ENCODE data around the gene REPS2.
A peak's percentile ranks its signal among the peaks of the same experiment; 100 is the strongest.

Gene REPS2

DNA sequence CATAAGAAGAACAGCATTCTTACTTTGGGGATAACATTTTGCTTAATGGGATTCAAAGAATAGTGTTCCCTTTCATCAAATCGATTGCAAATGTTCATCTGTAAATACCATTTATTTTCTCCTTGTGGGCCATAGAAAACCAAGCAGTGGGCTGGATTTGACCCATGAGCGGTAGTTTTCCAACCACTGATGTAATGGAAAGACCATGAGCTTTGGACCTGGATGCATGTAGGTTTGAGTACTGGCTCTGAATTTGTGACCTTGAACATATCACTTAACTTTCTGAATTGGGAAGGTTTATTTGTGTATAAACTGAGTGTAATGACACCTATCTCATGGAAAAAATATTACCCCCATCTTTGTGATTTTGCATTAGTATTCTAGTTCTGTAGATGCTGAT lies 54.3 kb downstream of the REPS2 start:
- no peak for DNase-seq (ENCODE audit: low read depth, low spot score)

DNA sequence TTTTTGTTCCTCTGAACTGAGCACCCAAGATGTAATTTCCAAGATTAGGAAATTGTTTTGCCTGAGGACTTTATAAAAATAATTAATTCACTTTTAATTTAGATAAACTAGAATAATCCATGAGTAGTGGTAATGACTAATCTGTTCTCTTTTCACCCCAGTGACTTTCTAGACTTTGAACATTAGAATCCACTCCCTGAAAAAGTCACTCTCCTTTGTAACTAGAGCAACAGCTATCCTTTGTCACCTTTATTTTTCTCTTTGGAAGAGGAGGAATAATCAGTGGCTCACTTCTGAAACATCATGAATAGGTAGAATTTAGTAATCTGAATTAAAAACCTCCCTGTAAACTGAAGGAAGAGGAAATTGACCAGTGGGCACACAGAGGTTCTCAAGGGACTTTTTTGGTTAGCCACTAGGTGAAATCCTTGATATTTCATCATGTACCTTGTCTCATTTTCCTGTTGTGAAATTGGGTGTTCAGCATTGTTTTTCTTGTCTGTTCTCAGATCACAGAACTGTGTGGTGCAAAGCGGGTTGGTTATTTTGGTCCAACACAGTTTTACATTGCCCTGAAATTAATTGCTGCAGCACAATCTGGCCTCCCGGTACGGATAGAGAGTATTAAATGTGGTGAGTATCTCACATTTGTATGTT lies 59.4 kb downstream of the REPS2 start:
- DNase-seq (ENCODE audit: low read depth, low spot score), result no peak

DNA sequence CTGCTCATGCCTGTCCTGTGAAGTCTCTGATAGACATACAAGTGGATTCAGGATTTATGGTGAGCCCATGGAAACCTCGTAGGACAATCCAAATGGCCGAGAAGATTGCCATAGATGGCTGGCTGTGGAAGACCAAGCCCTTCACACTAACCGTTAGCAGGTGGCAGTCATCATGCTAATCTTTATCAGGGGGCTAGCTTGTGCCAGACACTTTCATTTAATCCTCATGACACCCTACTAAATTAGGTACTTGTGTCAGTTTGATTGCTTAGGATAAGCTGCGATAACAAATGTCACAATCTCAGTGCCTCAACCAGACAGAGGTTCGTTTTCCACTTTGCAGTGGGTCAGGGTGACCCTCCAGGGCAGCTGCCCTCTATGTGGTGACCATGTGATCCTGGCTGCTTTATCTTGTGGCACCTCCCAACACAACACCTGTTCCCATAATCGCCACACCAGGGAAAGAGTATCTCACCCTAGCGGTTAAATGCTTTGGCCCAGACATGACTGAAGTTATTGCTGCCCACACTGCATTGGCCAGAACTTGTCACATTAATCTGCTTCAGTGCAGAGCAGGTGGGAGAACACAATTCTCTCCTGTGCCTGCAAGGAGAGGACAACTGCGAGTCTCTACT lies 60.8 kb downstream of the REPS2 start:
- DNase-seq (ENCODE audit: low read depth, low spot score), result no peak

DNA sequence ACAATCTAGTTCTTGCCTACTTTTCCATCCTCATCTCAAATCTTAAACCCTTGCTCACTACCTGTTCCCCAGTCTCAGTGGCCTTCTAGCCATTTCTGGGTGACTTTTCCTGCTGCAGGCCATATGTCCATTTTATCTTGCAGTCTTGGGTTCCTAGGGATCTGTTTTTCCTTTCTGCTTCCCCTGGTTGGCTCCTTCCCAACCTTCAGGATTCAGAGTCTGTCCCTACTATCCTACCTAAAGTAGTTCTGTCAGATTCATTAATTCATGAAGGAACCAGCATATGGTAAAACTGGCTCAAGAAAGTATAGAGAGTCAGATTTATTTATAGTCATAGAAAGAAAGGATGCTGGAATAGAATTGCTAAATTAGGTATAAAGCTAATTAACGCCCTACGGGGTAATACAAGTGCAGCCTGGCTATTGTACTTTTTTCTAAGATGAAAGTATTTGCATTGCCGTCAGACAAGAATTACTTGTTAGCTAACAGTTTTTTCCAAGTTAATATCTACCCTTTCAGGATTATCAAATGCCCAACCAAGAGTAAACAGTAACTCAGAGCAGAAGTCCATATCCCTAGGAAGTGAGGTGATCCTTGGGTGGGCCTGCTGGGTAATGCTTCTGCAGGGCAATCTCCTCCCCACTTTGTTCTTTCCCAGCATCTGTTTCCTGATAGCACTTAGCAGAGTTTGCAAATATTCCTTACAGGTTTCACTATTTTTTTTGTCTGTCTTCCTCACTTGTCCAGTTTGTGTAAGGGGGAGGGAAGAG lies 63.6 kb downstream of the REPS2 start:
- no peak for DNase-seq (ENCODE audit: low read depth, low spot score)

DNA sequence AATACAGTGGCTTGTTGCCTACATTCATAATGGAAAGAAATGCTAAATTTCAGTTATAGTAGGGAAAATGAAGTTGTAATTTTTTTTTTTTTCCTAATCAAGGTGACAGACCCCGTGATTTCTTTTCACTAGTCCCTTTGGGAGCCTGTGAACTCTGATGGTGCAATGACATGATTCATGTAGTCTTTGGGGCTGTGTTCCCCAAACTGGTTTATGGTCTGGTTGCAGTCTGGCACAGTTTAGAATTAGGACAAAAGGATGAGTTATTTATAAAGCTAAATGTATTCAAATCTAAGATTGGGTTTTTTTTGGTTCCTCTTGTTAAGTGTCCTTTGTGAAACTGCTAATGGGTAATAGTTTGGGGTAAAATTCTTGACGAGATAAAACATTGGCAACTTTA lies 66.0 kb downstream of the REPS2 start:
- DNase-seq (ENCODE audit: low read depth, low spot score), result no peak

DNA sequence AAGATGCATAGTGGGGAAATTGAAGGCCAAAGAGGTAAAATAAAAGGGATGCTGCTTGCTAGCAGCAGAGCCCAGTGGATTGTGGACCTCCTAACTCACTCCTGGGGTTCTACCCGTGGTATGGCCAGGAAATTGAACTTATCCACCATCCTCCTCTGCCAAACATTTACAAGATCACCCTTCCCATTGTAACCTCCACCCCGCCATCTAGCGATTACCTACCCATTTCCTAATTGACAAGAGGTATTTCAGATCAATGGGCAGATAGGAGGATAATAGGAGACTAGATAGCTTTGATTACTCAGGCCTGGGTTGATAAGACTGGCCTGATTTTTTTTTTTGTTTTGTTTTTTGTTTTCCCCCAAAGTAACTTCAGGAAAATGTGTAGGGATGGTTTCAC lies 67.8 kb downstream of the REPS2 start:
- no peak for DNase-seq (ENCODE audit: low read depth, low spot score)

DNA sequence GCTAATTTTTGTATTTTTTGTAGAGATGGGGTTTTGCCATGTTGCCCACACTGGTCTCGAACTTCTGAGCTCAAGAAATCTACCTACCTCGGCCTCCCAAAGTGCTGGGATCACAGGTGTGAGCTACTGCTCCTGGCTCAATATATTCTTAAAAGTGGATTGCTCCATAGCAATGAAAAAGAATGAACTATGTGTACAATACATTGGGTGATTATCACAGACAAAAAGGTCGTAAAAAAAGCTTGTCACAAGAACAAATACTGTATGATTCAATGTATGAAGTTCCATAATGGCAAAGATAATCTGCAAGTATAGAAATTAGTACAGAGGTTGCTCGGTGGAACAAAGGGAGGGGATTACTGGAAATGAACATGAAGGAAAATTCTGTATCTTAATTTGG lies 70.7 kb downstream of the REPS2 start:
- DNase-seq (ENCODE audit: low read depth, low spot score), result no peak

DNA sequence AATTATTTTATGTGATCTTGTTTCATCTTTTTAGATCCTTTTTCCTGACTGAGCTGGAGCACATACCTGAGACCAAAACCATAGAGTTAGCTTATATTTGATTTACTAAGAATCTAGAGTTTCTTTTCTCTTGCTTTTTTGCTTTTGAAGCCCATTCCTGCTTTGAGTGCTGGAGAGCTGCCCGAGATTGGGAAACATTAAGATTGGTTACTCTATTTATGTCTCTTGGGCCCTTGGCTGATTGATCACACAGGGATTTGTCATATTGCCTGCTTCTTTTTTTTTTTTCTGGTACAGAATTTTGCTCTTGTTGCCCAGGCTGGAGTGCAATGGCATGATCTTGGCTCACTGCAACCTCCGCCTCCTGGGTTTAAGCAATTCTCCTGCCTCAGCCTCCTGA lies 73.9 kb downstream of the REPS2 start:
- no peak for DNase-seq (ENCODE audit: low read depth, low spot score)

DNA sequence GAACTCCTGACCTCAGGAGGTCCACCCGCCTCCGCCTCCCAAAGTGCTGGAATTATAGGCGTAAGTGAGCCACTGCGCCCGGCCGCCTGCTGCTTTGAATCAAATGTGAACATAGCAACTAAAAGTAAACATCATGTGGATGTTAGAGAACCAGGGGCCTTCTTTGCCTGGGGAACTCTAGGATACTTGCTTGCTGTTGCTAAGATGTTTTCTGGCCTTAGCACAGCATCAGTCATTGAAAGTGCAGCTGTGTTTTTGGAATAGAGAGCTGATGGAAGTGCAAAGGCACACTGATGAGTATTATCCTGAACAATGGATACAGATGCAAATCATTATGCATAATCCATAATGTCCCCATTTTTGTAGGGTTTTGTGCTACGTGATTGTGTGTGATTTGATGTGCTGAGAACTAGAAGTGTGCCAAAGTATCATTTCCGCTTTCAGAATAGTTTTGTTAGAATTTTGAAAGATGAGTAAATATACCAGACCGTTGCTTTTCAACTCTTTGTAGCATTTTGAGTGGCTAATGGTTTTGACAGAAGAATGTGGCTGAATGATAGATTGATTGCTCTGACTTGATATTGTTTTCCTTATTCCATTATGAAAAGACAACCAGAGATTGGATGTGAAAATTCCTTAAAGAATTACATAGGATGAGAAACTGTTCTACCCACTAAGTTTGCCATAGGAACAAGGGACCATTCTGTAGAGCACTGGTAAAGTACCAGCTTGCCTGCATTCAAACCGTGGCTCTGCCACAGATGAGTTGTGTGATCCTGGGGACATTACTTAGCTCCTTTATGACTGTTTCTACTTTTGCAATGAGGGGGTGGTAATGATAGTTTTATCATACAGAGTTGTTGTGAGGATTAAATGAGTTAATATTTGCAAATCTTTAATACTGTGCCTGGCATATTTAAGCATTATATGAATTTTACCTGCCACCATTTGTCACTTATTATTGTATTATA lies 74.7 kb downstream of the REPS2 start:
- no peak for DNase-seq (ENCODE audit: low read depth, low spot score)

DNA sequence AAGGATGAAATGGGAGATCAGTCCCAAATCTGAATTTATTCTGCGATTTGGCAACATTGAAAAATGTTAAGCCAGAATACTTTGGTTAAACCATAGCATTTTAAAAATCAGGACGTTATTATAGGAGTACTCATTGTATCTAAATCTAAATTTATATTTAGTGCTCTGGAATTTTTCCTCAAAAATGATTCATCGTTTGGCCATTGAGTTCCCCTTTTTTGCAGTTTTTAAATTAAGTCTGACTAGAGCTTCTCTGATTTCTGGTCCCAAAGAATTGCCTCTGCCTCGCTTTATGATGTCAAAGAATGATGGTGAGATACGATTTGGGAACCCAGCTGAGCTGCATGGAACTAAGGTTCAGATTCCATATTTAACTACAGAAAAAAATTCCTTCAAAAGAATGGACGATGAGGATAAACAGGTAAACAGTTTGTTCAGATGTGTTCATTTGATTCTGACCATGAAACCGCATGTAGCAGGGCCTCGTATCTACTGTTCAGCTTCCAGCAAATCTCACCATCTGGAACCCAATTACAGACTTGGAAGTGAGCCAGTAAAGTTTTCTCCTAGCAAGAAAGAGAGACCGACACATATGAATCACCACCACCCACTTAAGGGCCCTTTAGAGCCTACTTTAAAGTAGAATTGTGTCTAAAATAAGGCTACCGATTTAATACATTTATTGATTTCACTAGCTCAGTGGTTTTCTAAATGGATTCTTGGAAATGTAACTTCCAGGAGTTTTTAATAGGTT lies 75.6 kb downstream of the REPS2 start:
- no peak for DNase-seq (ENCODE audit: low read depth, low spot score)

DNA sequence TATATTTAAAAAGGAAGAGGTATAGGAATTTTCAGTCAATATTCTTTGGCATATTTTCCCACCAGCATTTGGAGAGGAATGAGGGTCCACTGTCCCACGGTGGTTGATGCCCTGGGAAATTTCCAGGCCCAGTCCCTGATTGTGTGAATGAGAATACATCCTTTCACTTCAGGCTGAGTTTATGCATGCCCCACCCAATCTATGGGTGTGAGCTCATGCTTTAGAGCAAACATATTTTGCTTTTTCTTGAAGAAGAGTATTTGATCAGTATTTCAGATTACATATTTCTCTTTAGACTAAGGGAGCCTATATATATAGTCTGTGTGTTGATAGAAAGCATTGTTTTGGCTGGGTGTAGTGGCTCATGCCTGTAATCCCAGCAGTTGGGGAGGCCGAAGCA lies 77.2 kb downstream of the REPS2 start:
- no peak for DNase-seq (ENCODE audit: low read depth, low spot score)

DNA sequence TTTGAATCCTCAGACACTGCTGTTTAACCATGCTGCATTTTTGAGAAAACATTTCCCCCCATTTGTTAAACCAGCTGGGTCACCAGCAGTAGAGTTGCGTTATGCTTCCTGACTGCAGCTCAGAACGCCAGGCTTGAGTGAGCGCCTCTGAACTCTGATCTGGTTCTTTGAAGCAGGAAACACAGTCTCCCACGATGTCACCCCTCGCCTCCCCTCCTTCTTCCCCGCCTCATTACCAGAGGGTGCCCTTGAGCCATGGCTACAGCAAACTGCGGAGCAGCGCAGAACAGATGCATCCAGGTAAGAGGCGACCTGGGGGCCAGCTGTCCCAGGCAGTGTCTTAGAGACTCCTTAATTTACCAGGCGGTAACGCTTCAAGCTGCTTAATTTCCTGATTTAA lies 78.4 kb downstream of the REPS2 start:
- DNase-seq (ENCODE audit: low read depth, low spot score), result peak; percentile 18

DNA sequence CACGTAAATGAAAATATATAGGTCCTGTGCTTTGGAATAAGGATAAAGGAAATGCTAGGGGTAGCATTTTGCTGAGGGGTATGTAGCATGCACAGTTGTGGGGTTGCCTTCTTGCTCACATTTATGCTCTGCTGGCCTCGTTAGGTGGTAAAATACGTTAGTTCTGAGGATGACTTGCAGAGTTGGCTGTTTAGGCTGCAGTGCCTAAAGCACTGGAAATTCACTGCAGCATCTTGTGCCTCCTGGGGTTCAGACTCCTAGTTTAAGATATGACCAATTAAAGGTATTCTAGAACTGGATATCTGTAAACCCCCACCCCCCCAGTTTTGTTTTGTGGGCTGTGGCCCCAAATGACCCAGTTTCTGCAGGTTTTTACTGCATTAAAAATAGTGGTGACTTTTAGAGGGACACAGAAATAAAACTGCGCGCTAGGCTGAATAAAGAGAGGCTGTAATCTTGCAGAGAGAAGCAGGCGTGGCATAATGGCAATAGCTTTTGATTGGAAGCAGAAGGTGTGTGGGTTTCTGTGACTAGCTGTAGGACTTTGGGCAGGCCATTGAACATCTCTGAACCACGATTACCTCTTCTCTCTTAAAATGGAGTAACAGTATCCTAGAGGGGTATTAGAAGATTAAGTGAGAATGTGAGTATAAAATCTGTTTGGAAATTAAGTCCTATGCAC lies 79.3 kb downstream of the REPS2 start:
- no peak for DNase-seq (ENCODE audit: low read depth, low spot score)

DNA sequence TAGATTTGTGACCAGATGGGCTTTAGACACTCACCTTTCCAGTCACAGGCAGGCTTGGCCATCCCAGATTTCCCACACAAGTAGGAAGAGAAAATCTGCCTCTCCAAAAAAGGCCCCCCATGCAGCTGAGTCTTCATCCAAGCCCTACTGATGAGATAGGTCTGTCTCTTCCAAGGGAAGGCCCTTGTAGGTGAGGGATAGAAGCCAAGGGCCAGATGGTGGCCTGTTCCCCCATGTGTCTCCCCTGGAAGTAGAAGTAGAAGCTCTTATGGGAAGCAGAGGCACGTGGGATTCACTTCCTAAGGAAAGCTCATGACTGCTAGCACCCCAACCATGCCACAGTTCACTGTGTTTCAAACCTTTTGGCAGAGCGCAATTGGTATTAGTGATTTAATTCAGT lies 81.5 kb downstream of the REPS2 start:
- DNase-seq (ENCODE audit: low read depth, low spot score), result no peak

DNA sequence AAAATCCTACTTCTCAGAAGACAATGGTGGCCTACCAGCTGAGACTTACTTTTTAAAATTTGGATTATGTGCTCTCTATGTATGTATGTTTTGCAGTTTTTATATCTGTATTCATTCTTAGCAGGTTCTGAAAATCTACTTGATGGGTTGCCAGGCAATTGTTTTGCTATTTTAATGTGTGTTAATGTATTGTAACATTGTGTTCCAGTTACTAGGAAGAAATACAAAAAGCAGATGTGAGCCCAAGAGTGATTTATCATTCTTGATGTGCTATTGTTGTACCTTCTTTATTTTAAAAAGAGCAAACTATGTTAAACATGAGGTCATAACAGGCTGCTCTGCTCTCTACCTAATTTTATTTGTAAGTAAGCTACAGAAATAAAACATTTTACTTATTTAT lies 81.9 kb downstream of the REPS2 start:
- no peak for DNase-seq (ENCODE audit: low read depth, low spot score)

DNA sequence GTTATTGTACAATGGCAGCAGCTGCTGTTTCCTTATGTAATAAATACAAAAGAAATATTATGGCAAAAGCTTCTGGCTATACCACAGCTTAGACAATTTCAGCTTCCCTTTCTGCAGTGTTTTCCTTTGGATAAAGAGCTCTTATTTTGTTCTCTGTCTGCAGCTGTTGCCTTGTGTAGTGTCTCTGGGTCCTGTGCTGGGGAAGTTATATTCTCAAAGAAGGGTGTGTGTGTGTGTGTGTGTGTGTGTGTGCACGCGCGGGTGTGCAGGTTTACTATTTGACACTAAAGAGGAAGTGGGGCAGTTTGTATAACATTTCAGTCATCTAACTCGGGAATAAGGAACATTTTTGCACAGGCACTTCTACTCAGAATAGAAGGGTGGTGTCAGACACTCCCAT lies 83.6 kb downstream of the REPS2 start:
- DNase-seq (ENCODE audit: low read depth, low spot score), result no peak

DNA sequence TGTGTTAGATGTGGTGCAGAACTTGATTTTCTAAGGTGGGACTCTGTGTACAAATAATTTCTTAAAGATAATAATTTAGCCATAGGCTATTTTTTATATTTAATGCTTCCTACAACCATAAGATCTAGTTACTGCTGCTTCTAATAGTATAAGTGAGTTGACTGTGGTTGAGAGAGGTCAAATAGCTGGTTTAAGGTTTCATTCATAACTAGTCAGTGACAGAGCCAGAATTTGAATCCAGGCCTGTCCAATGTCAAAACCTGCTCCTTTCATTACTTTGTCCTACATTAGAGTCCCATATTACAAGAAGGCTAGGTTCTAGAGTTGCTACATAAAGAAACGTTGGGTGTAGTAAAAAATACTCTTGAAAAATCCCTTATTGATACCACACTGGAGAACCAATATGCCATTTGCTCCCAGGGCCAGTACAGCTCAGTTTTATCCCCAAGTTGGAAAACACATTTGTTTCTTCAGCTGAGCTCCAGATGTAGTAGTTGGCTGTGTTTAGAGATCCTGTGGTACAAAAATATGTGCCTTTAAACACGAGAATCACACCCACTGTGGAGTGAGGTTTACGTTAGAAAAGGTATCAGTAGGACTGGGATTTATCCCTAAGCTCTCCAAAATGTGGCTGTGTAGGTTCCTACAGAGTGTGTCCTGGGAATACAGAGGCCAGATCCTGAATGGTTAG lies 84.3 kb downstream of the REPS2 start:
- no peak for DNase-seq (ENCODE audit: low read depth, low spot score)

DNA sequence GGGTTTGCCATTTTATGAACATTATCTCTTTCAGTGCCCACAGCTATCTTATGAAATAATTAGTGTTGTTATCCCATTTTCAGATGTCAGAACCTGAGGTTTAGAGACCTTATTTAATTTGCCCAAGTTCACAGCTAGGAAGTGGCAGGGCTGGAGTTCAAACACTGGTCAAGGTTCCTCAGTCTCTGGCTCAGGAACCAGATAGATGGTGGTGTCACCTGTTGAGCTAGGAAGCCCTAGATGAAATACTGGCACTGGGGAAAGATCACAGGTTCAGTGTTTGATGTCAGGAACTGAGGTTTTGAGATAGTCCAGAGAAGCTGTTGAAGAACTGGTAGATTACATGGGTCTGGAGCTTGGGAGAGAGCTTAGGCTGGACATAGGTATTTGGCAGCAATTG lies 85.4 kb downstream of the REPS2 start:
- DNase-seq (ENCODE audit: low read depth, low spot score), result no peak

DNA sequence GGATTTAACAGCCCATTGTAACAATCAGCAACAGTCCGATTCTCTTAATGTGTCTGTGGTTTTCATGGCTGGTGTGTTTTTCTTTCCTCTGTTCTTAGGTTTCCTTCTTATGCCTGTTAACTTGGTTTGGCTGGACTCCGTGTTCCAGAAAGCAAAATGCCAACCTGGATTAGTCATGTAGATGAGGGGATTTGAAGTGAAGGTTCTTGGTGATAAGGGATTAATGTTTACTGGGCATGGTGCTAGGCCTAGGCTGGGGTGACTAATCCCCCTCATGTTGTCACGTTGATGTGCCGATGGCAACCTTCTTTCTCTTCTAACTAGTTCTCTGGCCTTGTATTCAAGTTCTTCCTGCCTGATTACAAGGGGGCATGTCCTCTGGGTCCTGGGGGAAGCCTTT lies 85.9 kb downstream of the REPS2 start:
- DNase-seq (ENCODE audit: low read depth, low spot score), result no peak

DNA sequence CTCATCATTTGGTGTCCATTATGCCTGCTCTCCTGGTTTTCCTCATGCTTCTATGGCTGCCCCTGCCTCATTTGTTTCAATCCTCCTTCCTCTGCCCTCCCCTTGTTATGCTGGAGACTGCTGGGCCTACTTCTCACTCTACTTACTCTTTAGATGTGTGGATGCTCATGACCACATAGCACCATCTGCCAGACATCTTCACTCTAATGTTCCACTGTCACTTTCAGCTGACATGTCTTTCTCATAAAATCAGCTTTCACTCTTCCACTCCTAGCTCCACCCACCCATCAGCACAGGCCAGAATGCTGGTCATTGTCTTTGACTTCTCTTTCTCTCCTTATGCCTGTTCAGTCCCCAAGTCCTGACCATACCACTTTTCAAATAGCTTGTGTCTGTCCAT lies 86.8 kb downstream of the REPS2 start:
- no peak for DNase-seq (ENCODE audit: low read depth, low spot score)

All from ELF-1 (cell line).